Measurements from ENCODE around the gene RNASEH2B.
A peak's percentile ranks its signal among the peaks of the same experiment; 100 is the strongest.

RNASEH2B gene

DNA sequence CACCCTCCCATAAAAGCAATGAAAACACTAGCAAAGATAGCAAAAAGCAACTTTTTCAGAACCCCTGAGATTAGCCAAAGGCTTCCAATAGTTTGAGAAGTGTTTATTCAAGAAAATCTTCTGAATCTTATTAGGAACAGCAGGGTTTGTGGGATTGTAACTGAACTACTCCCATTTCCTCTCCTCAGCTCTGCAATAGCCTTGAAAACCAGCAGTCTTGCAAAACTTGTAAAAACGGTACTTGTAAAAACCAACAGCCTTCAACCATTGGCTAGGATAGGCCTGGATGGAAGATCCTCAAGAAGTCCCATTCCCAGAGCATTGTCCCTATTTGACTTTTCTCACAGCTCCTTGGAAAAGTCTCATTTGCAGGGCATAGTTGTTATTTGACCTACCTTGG, 12.1 kb downstream of the RNASEH2B start:
- DNase-seq (ENCODE audit: low read depth), result no peak
- H3K4me3 ChIP-seq (ENCODE audit: low read length), result no peak overlapping the region
- TF ChIP-seq, protein P1, sequence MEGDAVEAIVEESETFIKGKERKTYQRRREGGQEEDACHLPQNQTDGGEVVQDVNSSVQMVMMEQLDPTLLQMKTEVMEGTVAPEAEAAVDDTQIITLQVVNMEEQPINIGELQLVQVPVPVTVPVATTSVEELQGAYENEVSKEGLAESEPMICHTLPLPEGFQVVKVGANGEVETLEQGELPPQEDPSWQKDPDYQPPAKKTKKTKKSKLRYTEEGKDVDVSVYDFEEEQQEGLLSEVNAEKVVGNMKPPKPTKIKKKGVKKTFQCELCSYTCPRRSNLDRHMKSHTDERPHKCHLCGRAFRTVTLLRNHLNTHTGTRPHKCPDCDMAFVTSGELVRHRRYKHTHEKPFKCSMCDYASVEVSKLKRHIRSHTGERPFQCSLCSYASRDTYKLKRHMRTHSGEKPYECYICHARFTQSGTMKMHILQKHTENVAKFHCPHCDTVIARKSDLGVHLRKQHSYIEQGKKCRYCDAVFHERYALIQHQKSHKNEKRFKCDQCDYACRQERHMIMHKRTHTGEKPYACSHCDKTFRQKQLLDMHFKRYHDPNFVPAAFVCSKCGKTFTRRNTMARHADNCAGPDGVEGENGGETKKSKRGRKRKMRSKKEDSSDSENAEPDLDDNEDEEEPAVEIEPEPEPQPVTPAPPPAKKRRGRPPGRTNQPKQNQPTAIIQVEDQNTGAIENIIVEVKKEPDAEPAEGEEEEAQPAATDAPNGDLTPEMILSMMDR (conservative IDR thresholded peaks at IDR 0.05; ENCODE audit: low read length), result no peak

DNA sequence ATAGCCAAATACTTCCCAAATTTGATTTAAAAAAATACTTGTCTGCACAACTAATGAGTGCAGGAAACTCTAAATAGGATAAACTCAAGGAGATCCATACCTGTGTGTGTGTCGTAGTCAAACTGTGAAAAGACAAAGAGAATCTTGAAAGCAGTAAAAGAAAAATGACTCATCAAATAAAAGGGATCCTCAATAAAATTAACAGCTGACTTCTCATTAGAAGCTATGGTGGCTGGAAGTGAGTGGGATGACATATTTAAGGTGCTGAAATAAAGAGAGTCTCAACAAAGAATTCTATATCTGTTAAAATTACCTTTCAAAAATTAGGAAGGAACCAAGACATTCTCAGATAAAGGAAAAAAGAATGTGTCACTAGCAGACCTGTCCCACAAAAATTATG, 13.7 kb downstream of the RNASEH2B start:
- no peak for DNase-seq (ENCODE audit: low read depth)
- no peak overlapping the region for H3K4me3 ChIP-seq (ENCODE audit: low read length)
- TF ChIP-seq, protein P1 (conservative IDR thresholded peaks at IDR 0.05; ENCODE audit: low read length), result no peak

DNA sequence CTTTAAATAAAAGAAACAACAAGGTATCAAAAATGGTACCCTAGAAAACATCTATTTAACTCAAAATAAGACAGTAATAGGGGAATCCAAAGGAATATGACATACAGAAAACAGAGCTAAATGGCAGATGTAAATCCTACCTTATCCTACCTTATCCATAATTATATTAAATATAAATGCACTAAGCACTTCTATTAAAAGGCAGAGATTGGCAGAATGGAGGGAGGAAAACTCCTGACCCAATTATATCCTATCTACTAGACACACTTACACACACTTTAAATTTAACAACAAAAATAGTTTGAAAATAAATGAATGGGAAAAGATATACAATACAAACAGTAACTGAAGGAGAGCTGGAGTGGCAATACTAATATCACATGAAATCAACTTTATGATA, 14.4 kb downstream of the RNASEH2B start:
- no peak overlapping the region for H3K4me3 ChIP-seq (ENCODE audit: low read length)
- TF ChIP-seq, protein P1 (conservative IDR thresholded peaks at IDR 0.05; ENCODE audit: low read length), result no peak
- no peak for DNase-seq (ENCODE audit: low read depth)

DNA sequence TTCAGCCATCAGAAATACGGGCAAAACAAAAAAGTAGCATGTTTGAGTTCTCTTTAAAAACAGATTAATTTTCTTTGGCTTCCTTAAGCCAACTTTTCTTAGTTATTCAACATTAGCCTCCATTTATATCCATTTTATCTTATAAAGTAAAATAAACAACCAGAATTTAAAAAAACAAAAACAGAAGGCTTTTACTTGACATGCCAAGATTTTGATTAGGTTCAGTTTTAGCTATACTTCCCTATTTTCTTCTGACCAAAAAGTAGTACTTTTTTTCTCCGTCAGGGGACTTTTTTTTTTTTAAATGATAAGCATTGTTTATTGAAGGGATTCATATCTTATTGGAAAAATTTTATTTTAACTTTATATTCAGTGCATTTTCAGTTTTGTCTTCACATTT, 18.1 kb downstream of the RNASEH2B start:
- H3K4me3 ChIP-seq (ENCODE audit: low read length), result no peak overlapping the region
- no peak for DNase-seq (ENCODE audit: low read depth)
- TF ChIP-seq, protein P1 (conservative IDR thresholded peaks at IDR 0.05; ENCODE audit: low read length), result no peak

DNA sequence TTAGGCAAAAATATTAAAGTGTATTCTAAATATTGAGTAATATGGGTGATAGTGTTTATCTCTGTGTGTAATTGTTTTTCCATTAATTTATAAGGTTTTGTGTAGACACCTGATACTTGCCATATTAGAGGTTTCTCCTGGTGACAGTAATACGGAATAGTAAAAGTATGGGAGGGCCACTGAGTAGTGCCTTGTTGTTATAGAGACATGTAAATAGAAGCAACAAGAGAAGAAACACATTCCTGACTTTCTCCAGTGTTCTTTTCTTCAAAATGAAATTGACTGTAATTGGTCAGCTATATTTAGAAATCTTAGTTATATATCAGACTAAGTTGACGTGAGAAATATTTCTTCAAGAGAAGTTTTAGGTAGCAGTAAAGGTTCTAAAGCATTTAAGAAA, 18.5 kb downstream of the RNASEH2B start:
- TF ChIP-seq, protein P1 (conservative IDR thresholded peaks at IDR 0.05; ENCODE audit: low read length), result no peak
- no peak overlapping the region for H3K4me3 ChIP-seq (ENCODE audit: low read length)
- DNase-seq (ENCODE audit: low read depth), result peak; percentile 29

- peak; percentile 40 for DNase-seq (ENCODE audit: low read depth)
- no peak overlapping the region for H3K4me3 ChIP-seq (ENCODE audit: low read length)
- TF ChIP-seq, protein P1 (conservative IDR thresholded peaks at IDR 0.05; ENCODE audit: low read length), result no peak
Observed at GRCh38 chr13:50928659-50929462, 19.3 kb downstream of the RNASEH2B start.

DNA sequence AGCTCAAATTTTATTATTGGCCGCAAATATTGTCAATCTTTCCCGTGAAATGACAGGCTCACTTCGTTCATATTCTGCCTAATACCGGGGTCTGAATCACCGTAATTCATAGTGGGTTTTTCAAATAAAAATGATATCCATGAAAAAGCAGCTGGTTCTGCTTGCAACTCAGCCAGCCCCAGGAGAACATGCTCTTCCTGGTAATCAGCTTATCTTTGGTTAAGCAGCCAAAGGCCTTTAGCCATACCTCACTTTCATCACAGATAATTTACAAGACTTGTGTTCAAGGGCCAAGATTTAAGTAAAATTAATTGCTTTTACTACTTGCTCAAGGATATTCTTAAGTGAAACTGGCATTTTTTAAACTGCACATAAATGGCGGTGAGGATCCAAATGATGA, 22.5 kb downstream of the RNASEH2B start:
- DNase-seq (ENCODE audit: low read depth), result no peak
- TF ChIP-seq, protein P1 (conservative IDR thresholded peaks at IDR 0.05; ENCODE audit: low read length), result no peak
- no peak overlapping the region for H3K4me3 ChIP-seq (ENCODE audit: low read length)

Measured in AG10803 (cell line).